HG02885 (cell line): ENCODE measurements around the gene FHIT.

ENCODE experiments used
- ATAC-seq: cut with Tn5 transposase; IDR thresholded peaks from one replicate; pipeline ENCODE4 v1.9.1; 2021; ENCODE audit warnings: mild to moderate bottlenecking; ENCODE audit not compliant: unreplicated experiment, poor library complexity

FHIT gene

GRCh38 chr3:60291115-60291514 lies 960.1 kb downstream of the FHIT start:
- no peak for ATAC-seq

DNA sequence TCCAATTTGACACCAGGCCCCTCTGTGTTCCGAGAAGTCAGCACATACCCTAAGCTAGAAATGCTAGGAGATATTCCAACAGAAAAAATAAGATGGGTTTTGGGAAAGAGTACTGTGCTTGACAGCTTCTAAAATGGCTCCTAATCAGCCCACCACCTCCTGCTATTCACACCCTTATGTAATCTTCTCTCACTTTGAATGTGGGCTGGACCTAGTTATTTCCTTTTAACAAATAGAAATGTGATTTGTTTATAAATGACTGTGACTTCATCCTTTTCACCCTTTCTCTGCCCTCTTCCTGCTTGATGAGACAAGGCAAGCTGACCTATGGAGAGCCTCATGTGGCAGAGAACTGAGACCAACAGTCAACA lies 961.1 kb downstream of the FHIT start:
- ATAC-seq = no peak

DNA sequence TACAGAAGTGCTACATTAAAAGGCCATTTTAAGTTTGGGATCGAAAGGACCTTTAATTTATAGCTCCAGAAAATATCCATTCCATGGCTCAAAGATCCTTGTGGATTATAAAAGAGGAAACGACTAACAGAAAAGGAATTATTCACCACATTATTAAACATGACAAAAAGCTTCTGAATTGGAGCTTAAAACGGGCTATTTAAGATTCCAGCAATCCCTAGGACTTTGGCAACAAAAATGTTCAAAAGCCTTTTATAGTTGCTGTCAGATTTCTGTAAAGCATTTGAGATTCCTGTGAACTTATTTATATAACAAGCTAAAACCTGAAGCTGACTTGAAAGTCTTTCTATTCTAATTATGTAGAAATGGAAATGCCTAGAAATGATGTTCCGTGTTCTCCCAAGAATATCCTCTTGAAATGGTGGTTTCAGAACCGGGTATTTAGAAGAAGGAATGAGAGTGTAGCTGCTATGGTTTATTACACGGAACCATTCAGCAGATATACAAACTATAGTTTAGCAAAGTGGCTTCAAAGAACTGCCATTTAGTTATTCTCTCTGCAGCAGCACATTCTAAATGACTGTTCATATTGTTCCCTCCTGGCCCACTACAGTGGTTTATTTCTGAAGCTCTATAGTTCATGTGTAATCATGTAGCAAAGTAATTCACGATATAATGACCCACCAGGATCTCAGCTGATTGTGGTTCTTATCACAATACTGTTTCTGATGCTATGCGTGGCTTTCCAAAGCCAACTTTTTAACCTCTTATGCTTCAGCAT lies 961.7 kb downstream of the FHIT start:
- no peak for ATAC-seq

- no peak for ATAC-seq
These were observed 968.4 kb downstream of the FHIT start for GRCh38 chr3:60282866-60283265.

DNA sequence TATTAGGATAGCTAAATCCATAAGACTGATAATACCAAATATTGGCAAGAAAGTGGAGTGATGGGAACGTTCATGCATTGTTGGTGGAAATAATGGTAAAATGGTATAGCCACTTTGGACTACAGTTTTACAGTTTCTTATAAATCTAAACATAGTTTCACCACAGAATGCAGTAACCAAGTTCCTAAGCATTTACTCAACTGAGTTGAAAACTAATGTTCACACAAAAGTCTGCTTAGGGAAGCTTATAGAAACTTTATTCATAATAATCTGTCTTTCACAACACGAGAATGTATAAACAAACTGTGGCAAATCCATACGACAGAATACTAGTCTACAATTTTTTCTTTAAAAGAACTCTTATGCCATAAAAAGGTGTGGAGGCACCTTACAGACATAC lies 969.3 kb downstream of the FHIT start:
- ATAC-seq = no peak

GRCh38 chr3:60277361-60277800 lies 973.9 kb downstream of the FHIT start:
- no peak for ATAC-seq

DNA sequence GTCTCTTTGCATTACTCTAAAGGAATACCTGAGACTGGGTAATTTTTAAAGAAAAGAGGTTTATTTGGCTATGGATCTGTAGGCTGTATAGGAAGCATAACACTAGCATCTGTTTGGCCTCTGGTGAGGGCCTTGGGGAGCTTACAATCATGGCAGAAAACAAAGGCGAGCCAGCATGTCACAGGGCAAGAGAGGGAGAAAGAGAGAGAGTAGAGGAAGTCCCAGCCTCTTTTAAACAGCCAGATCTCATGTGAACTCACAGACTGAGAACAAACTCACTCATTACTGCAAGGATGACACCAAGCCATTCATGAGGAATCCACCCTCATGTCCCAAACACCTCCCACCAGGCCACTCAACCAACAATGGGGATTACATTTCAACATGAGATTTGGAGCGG lies 974.6 kb downstream of the FHIT start:
- ATAC-seq = no peak

DNA sequence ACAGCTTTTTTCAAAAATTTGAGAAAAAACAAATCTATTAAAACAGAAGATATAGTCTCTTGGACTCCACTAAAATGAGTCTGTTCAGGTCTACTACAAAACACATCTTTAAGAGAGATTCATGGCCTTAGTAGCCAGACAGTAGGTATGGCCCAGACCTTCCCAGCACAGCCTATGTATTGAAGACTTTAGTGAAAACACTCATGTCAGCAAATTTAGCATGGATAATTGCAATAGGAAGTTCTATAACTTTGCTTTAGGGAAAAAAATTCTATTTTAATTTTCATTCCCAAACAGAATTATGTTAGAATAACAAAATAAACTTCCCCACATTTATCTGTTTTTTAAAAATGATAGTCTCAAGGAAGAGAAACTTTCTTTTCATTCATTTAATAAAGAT lies 976.6 kb downstream of the FHIT start:
- no peak for ATAC-seq

- no peak for ATAC-seq
These were observed 977.2 kb downstream of the FHIT start for GRCh38 chr3:60274098-60274497.

GRCh38 chr3:60269829-60270266 lies 981.4 kb downstream of the FHIT start:
- no peak for ATAC-seq

DNA sequence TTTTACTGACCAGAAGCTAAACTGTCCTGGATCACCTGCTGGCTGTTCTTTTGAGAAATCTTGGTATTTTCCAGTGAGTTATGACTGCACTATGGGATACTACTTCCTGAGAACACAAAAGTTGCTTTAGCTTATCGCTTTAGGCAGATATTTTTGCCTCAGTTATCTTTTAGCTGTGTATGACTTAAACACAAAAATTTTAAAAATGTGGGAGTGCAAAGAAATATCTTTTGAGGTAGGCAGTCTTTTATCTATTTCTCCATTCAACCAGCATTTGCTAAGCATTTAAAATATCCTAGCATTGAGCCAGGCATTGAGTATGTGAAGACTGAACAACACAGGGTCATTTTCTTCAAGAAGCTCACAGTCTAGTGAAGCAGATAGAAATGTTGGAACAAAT lies 981.9 kb downstream of the FHIT start:
- no peak for ATAC-seq

DNA sequence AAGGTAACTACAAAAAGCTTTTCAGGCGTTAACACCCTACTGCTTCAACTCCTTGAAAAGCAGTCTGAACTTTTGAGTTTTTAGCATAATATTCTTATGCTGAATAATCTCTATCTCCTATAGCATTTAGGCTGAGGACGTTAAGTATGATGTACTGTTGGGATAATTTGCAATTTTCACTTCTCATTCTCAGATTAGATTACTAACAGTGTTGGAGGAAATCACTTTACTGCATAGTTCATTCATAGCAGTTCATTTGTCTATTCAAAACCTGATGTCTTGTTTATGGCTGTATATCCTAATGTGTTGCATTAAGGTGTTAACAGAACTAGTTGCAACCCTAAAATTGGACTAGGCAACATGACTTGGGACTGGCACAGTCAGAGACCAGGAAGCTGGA lies 983.1 kb downstream of the FHIT start:
- ATAC-seq = no peak

DNA sequence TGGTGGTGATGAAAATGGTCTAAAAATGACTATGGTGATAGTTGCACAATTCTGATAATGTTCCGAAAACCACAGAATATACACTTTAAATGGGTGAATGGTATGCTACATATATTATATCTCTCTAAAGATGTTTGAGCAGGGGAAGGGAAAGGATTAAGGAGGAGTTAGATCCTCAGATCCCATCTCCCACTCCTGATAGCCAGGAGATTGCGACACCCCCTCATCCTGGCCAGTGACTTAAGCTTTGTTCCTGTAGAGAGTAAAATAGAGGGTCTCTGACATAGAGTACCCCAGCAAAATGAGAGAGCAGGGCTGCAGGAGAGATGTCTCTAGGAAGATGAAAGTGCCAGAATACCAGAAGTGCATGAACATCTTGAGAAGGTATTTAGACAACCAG lies 984.8 kb downstream of the FHIT start:
- no peak for ATAC-seq

DNA sequence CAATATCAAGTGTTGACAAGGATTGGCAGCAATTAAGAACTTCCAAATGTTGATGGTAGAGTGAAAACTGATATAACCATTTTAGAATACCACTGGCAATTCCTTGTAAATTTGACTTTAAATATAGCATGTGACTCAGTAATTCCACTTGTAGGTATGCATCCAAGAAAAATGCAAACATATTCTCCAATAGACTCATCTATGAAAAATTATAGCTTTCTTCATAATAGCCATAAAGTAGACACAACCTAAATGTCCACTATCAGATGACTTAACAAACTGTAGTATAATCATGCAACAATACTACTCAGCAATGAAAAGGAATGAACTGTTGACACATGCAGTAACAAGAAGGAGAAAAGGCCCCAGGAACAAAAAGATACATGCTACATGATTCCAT lies 988.1 kb downstream of the FHIT start:
- ATAC-seq = no peak

DNA sequence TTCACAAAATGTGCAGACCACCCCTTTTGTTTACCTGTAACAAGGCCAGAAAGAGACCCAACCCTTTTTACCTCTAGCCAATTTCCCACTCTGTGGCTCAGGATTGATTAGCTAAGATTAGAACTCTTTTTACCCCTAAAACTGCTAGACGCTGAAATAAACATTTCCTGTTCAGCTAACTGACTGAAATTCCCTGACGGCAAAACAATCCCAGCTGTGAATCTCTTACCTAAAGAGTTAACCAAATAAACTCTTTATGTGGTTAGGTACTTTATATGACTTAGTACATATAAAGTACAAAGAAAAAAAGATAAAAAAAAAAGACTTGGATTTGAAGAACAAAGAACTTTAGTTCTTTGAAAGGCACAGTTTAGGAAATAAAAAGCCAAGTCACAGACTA lies 988.7 kb downstream of the FHIT start:
- no peak for ATAC-seq

DNA sequence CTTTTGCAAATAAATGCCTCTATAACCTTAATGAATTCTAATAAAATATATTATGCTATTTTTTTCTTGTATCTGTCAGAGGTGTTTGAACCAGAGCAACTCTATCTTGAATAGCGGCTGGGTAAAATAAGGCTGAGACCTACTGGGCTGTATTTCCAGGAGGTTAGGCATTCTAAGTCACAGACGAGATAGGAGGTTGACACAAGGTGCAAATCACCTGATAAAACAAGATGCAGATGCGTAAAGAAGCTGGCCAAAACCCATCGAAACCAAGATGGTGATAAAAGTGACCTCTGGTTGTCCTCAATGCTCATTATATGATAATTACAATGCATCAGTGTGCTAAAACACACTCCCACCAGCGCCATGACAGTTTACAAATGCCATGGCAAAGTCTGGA lies 990.7 kb downstream of the FHIT start:
- ATAC-seq = no peak

GRCh38 chr3:60250810-60251209 lies 1000.4 kb downstream of the FHIT start:
- ATAC-seq = no peak

GRCh38 chr3:60250206-60250605 lies 1001.0 kb downstream of the FHIT start:
- ATAC-seq = no peak

DNA sequence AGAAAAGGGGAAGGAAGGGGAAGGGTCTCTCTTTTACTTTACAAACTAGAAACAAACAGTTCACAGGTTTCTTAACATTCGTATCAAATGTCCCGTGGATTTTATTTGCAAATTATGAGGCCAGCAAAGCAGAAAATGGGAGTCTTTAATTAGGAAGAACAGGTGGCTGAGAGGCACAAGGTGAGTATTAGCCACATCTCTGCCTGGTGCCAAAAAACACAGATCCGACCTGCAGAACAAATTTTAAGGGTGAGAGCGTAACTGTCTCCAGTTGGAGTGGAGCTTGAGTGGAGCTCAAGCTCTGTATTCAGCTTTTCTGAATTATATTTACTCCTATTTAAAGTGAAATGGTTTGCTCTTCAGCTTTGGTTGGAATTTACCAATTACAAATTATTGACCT lies 1004.9 kb downstream of the FHIT start:
- no peak for ATAC-seq

- ATAC-seq = no peak
These were observed 1007.8 kb downstream of the FHIT start for GRCh38 chr3:60243456-60243855.

DNA sequence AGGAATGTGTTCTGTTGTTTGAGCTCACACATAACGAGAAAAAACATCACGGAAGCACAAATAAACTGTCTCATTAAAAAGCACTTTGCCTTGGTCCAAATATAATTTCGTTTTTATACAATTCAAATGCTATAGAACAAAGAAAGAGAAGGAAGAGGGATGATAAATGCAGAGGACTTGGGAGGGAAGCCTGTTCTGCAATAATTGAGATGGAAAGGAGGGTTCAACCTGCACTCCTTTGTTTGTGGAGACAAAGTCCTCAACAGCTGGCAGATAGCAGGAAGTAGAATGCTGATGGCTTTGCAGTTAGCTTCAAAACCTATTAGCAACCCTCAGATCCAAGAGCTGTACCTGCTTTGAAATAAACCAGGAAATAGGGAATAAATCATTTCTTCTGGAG lies 1010.8 kb downstream of the FHIT start:
- ATAC-seq = no peak

- ATAC-seq = no peak
These were observed 1012.7 kb downstream of the FHIT start for GRCh38 chr3:60238550-60238949.

- no peak for ATAC-seq
These were observed 1021.8 kb downstream of the FHIT start for GRCh38 chr3:60229502-60229901.
